GM12878 (cell line): ENCODE results near the gene DSPP. TPM values are rescaled to one million over a fixed set of nuclear protein-coding genes. Genes with fewer than 3 reads are reported as not detected.

Source experiments
- ATAC-seq: fragments of 200-7000 bp; cut with Tn5 transposase; 3 replicates; pipeline ENCODE4 v1.9.1; 2020; ENCODE audit warnings: mild to moderate bottlenecking, moderate library complexity
- BruUV-seq: library from RNA; stranded (reverse); fragments of 400-500 nt; replicated peaks from 2 replicates; lab custom pipeline; 2021; lab: Mats Ljungman, UMichigan
- CTCF ChIA-PET: fragments of 300-600 bp; sonication (Branson Sonifier 250); formaldehyde crosslinking; extraction: SDS; loops from one replicate; lab custom pipeline; 2021; ENCODE audit warnings: inconsistent platforms; lab: Yijun Ruan, JAX
- POLR2A ChIA-PET: fragments of 350-600 bp; formaldehyde crosslinking; extraction: SDS; loops from one replicate; lab custom pipeline; 2021; ENCODE audit warnings: inconsistent platforms; lab: Charles Lee
- RAD21 ChIA-PET: fragments of 300-600 bp; sonication (Branson Sonifier 250); formaldehyde crosslinking; loops from one replicate; lab custom pipeline; 2023; ENCODE audit warnings: antibody characterized with exemption; ENCODE audit not compliant: unreplicated experiment; lab: Charles Lee
- SMC1A ChIA-PET: fragments of 300-600 bp; sonication (Branson Sonifier 250); formaldehyde crosslinking; loops from one replicate; lab custom pipeline; 2023; ENCODE audit not compliant: unreplicated experiment, uncharacterized antibody; lab: Charles Lee
- DNase-seq: peaks from one replicate; pipeline ENCODE4 v3.0.0-alpha.2; 2011; ENCODE audit warnings: low read depth, low spot score
- FAIRE-seq: peaks from 3 replicates; lab custom pipeline; 2011; peaks lifted over from hg19 to GRCh38; lab: Jason Lieb, UNC
- H2AFZ ChIP-seq: 2 replicates; pipeline ENCODE4 v1.6.0; 2011; ENCODE audit warnings: low read depth, low read length, control low read depth; ENCODE audit not compliant: control insufficient read depth
- H3K27ac ChIP-seq: 2 replicates; pipeline ENCODE4 v1.5.1; 2011; ENCODE audit warnings: control low read depth; ENCODE audit not compliant: control insufficient read depth, insufficient read depth
- H3K27me3 ChIP-seq, 2 experiments: replicated peaks in 1 of 2; 2 replicates each; pipeline versions ENCODE4 v1.6.0 to v1.6.1; 2011; ENCODE audit warnings: low read length in 1 of 2; ENCODE audit not compliant: control insufficient read depth in 2 of 2, insufficient read depth in 2 of 2
- H3K36me3 ChIP-seq, 2 experiments: 2 replicates each; pipeline ENCODE4 v1.5.1; 2011; ENCODE audit warnings: low read length in 1 of 2; ENCODE audit not compliant: control insufficient read depth in 2 of 2, insufficient read depth in 2 of 2
- H3K4me1 ChIP-seq: 2 replicates; pipeline ENCODE4 v1.6.1; 2011; ENCODE audit warnings: mild to moderate bottlenecking, low read length, moderate library complexity, mixed read lengths; ENCODE audit not compliant: control insufficient read depth, insufficient read depth
- H3K4me2 ChIP-seq: 2 replicates; pipeline ENCODE4 v1.6.0; 2011; ENCODE audit warnings: control low read depth; ENCODE audit not compliant: control insufficient read depth, insufficient read depth
- H3K4me3 ChIP-seq: fragments of 200-600 bp; sonication (generic); 2 replicates; pipeline ENCODE4 v1.5.1; 2016
- H3K79me2 ChIP-seq: 2 replicates; pipeline ENCODE4 v1.6.0; 2011; ENCODE audit warnings: low read length; ENCODE audit not compliant: control insufficient read depth, insufficient read depth
- H3K9ac ChIP-seq: 2 replicates; pipeline ENCODE4 v1.8.0; 2011; ENCODE audit warnings: low read length, control low read depth, mixed read lengths; ENCODE audit not compliant: control insufficient read depth, insufficient read depth
- H3K9me3 ChIP-seq: replicated peaks from 3 replicates; pipeline ENCODE4 v1.5.1; 2011; ENCODE audit warnings: mild to moderate bottlenecking, low read length; ENCODE audit not compliant: control insufficient read depth, insufficient read depth
- H4K20me1 ChIP-seq: 2 replicates; pipeline ENCODE4 v1.6.0; 2011; ENCODE audit not compliant: control insufficient read depth, insufficient read depth
- ASH2L ChIP-seq: fragments of 300-600, 200-600 bp; sonication (generic); IDR thresholded peaks from 2 replicates; pipeline ENCODE4 v1.6.1; 2017; ENCODE audit warnings: low read depth, mild to moderate bottlenecking, borderline replicate concordance
- NFYB ChIP-seq: IDR thresholded peaks from 2 replicates; pipeline ENCODE4 v1.6.1; 2011; ENCODE audit warnings: low read depth, mild to moderate bottlenecking, low read length, improper control_type of control experiment, moderate library complexity; ENCODE audit not compliant: insufficient read depth
- SMC3 ChIP-seq: IDR thresholded peaks from 2 replicates; pipeline ENCODE4 v1.6.1; 2011; ENCODE audit warnings: low read length, improper control_type of control experiment, borderline replicate concordance
- WRNIP1 ChIP-seq: IDR thresholded peaks from 2 replicates; pipeline ENCODE4 v1.6.1; 2011; ENCODE audit warnings: low read depth, low read length, improper control_type of control experiment, borderline replicate concordance
- WGBS: methylation state at CpG from one replicate; pipeline ENCODE4 v1.1.6; 2016; ENCODE audit warnings: low lambda C conversion rate; ENCODE audit not compliant: insufficient replicate concordance, insufficient coverage; ENCODE audit errors: missing lambda C conversion rate; 5-methylcytosine and 5-hydroxymethylcytosine counted together
- in situ Hi-C: fragments of 300-500 bp; cut with MboI; formaldehyde crosslinking; loops from 9 replicates; pipeline ENCODE4 v1.14.3; 2018; ENCODE audit warnings: mixed read lengths
- intact Hi-C: fragments of 100-400 bp; cut with micrococcal nuclease; formaldehyde crosslinking; loops from one replicate; pipeline ENCODE4 v1.14.2; 2022; ENCODE audit not compliant: unreplicated experiment
- polyA plus RNA-seq, 11 experiments: library from polyadenylated mRNA; depleted of rRNA in 4 of 11; unstranded in 6 of 11; stranded (reverse) in 5 of 11; fragments of >200 nt; fragmentation: Nextera tagmentation in 4 of 11; fragmentation: Illumina TruSeq in 1 of 11; extraction: Ambion mirVana in 4 of 11; extraction: Trizol in 1 of 11; gene quantifications; 1 replicate in 1 of 11; 2 replicates in 10 of 11; pipeline versions ENCODE4 v1.2.1 to v1.2.3, GENCODE V29; 2011 to 2016; ENCODE audit warnings: inconsistent platforms in 2 of 11, missing spikeins in 2 of 11, low read depth in 1 of 11
- total RNA-seq, 4 experiments: library from RNA; depleted of rRNA in 3 of 4; stranded (reverse); fragments of >200 nt in 3 of 4; fragmentation: Illumina TruSeq in 1 of 4; extraction: Trizol in 1 of 4; gene quantifications; 2 replicates each; pipeline versions ENCODE4 v1.2.1 to v1.2.3, GENCODE V29; 2013 to 2021
- TF ChIP-seq, protein P1 (sequence below): IDR thresholded peaks from 2 replicates; pipeline ENCODE4 v1.6.1; 2012; ENCODE audit warnings: improper control_type of control experiment, low read depth, low read length; ENCODE audit not compliant: insufficient replicate concordance
- TF ChIP-seq, protein P2 (sequence below): IDR thresholded peaks from 2 replicates; pipeline ENCODE4 v1.6.1; 2012; ENCODE audit warnings: mild to moderate bottlenecking, low read depth, low read length
- TF ChIP-seq, protein P3 (sequence below), 3 experiments: IDR thresholded peaks in 2 of 3; conservative IDR thresholded peaks in 1 of 3; 2 replicates each; pipeline ENCODE4 v1.5.1; 2011; ENCODE audit warnings: low read depth in 3 of 3, low read length in 3 of 3, mild to moderate bottlenecking in 3 of 3, control low read depth in 2 of 3, moderate library complexity in 2 of 3, inconsistent platforms in 1 of 3, mixed read lengths in 1 of 3; ENCODE audit not compliant: control insufficient read depth in 2 of 3, insufficient read depth in 1 of 3; ENCODE audit errors: extremely low read depth in 1 of 3

Gene DSPP
- total and polyA plus RNA-seq, 10 of the 15 experiments (the other 5 are each of a cell fraction or from before 2014, with no cell fraction given), result not detected

DNA sequence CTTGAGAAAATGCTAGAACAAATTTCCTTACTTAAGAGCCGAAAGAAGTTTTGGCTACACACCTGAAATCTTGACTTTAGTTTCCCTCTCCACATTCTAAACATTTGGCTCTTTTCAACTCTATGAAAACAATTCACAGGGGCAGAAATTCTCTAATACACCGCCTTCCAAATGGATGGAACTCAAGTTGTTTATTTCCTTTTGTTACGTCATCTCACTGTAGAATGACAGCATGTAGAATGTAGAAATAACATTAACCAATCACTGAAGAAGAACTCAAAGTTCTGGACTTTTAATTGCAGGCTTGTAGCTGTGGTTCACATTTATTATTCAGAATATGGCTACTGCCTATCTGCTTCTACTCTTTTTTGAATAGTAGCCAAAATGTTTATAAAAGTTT is 43.6 kb downstream of the DSPP start:
- intact Hi-C loops (no loop called here), in situ Hi-C loops (no loop called here)
- no peak overlapping the region for H3K9ac ChIP-seq
- H3K27me3 ChIP-seq, result no peaks in the 10 kb centered on the region
- no peaks in the 10 kb centered on the region for H3K4me1 ChIP-seq
- POLR2A ChIA-PET, result no interaction called here
- no peak overlapping the region for H3K4me3 ChIP-seq
- SMC1A ChIA-PET, result no interaction called here
- no peak overlapping the region for H3K27ac ChIP-seq
- no TSS peak for BruUV-seq
- TF ChIP-seq ASH2L (no peak), SMC3 (no peak), WRNIP1 (no peak), NFYB (no peak)
- TF ChIP-seq, protein P1, sequence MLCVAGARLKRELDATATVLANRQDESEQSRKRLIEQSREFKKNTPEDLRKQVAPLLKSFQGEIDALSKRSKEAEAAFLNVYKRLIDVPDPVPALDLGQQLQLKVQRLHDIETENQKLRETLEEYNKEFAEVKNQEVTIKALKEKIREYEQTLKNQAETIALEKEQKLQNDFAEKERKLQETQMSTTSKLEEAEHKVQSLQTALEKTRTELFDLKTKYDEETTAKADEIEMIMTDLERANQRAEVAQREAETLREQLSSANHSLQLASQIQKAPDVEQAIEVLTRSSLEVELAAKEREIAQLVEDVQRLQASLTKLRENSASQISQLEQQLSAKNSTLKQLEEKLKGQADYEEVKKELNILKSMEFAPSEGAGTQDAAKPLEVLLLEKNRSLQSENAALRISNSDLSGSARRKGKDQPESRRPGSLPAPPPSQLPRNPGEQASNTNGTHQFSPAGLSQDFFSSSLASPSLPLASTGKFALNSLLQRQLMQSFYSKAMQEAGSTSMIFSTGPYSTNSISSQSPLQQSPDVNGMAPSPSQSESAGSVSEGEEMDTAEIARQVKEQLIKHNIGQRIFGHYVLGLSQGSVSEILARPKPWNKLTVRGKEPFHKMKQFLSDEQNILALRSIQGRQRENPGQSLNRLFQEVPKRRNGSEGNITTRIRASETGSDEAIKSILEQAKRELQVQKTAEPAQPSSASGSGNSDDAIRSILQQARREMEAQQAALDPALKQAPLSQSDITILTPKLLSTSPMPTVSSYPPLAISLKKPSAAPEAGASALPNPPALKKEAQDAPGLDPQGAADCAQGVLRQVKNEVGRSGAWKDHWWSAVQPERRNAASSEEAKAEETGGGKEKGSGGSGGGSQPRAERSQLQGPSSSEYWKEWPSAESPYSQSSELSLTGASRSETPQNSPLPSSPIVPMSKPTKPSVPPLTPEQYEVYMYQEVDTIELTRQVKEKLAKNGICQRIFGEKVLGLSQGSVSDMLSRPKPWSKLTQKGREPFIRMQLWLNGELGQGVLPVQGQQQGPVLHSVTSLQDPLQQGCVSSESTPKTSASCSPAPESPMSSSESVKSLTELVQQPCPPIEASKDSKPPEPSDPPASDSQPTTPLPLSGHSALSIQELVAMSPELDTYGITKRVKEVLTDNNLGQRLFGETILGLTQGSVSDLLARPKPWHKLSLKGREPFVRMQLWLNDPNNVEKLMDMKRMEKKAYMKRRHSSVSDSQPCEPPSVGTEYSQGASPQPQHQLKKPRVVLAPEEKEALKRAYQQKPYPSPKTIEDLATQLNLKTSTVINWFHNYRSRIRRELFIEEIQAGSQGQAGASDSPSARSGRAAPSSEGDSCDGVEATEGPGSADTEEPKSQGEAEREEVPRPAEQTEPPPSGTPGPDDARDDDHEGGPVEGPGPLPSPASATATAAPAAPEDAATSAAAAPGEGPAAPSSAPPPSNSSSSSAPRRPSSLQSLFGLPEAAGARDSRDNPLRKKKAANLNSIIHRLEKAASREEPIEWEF, result no peak
- TF ChIP-seq, protein P2, sequence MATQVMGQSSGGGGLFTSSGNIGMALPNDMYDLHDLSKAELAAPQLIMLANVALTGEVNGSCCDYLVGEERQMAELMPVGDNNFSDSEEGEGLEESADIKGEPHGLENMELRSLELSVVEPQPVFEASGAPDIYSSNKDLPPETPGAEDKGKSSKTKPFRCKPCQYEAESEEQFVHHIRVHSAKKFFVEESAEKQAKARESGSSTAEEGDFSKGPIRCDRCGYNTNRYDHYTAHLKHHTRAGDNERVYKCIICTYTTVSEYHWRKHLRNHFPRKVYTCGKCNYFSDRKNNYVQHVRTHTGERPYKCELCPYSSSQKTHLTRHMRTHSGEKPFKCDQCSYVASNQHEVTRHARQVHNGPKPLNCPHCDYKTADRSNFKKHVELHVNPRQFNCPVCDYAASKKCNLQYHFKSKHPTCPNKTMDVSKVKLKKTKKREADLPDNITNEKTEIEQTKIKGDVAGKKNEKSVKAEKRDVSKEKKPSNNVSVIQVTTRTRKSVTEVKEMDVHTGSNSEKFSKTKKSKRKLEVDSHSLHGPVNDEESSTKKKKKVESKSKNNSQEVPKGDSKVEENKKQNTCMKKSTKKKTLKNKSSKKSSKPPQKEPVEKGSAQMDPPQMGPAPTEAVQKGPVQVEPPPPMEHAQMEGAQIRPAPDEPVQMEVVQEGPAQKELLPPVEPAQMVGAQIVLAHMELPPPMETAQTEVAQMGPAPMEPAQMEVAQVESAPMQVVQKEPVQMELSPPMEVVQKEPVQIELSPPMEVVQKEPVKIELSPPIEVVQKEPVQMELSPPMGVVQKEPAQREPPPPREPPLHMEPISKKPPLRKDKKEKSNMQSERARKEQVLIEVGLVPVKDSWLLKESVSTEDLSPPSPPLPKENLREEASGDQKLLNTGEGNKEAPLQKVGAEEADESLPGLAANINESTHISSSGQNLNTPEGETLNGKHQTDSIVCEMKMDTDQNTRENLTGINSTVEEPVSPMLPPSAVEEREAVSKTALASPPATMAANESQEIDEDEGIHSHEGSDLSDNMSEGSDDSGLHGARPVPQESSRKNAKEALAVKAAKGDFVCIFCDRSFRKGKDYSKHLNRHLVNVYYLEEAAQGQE, result no peak
- TF ChIP-seq, protein P3, sequence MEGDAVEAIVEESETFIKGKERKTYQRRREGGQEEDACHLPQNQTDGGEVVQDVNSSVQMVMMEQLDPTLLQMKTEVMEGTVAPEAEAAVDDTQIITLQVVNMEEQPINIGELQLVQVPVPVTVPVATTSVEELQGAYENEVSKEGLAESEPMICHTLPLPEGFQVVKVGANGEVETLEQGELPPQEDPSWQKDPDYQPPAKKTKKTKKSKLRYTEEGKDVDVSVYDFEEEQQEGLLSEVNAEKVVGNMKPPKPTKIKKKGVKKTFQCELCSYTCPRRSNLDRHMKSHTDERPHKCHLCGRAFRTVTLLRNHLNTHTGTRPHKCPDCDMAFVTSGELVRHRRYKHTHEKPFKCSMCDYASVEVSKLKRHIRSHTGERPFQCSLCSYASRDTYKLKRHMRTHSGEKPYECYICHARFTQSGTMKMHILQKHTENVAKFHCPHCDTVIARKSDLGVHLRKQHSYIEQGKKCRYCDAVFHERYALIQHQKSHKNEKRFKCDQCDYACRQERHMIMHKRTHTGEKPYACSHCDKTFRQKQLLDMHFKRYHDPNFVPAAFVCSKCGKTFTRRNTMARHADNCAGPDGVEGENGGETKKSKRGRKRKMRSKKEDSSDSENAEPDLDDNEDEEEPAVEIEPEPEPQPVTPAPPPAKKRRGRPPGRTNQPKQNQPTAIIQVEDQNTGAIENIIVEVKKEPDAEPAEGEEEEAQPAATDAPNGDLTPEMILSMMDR (IDR thresholded peaks at IDR 0.05 in 2 of 3, conservative IDR thresholded peaks at IDR 0.05 in 1 of 3; ENCODE audit: control insufficient read depth in 2 of 3, extremely low read depth in 1 of 3, insufficient read depth in 1 of 3, low read depth in 3 of 3, low read length in 3 of 3), result no peak
- CTCF ChIA-PET, result interaction anchor here (0.7 to 1.5 kb wide), 2 partner anchors 9 to 25 kb away, joined by 3 to 4 read pairs; no protein-coding TSS in a partner anchor
- FAIRE-seq (no peak), DNase-seq (no peak), ATAC-seq (no peak)
- no peaks in the 10 kb centered on the region for H4K20me1 ChIP-seq
- H3K4me2 ChIP-seq, result no peak overlapping the region
- no peaks in the 10 kb centered on the region for H3K9me3 ChIP-seq
- H3K79me2 ChIP-seq, result no peaks in the 10 kb centered on the region
- H2AFZ ChIP-seq, result no peak overlapping the region
- WGBS, result 88% methylated on average over 3 of the region's 3 CpGs
- no peaks in the 10 kb centered on the region for H3K36me3 ChIP-seq
- RAD21 ChIA-PET, result no interaction called here
